Psoas muscle (tissue), 8 donors: Measurements from ENCODE around the gene TSPAN10. TPM values are rescaled to one million over a fixed set of nuclear protein-coding genes. Genes with fewer than 3 reads are reported as not detected.

Source experiments
- ATAC-seq, 4 donors: fragments of 200-7000 bp; cut with Tn5 transposase; one replicate each; pipeline ENCODE4 v1.9.1; 2020; ENCODE audit warnings: moderate library complexity in 3 of 4, mild to moderate bottlenecking in 2 of 4
- DNase-seq, 2 donors: peaks; one replicate each; pipeline ENCODE4 v3.0.0-alpha.2; 2020
- H3K27ac ChIP-seq: fragments of 200-600 bp; one replicate; pipeline ENCODE4 v1.8.0; 2022
- H3K27me3 ChIP-seq, 3 donors: fragments of 200-600 bp in 1 of 3; one replicate each; pipeline versions ENCODE4 v1.6.1 to v1.8.0; 2013 to 2022; ENCODE audit warnings: low read length in 2 of 3, mild to moderate bottlenecking in 2 of 3, moderate library complexity in 1 of 3; ENCODE audit not compliant: insufficient read depth in 3 of 3
- H3K36me3 ChIP-seq, 2 donors: fragments of 200-600 bp in 1 of 2; one replicate each; pipeline versions ENCODE4 v1.6.1 to v1.8.0; 2013 to 2022; ENCODE audit warnings: low read depth in 1 of 2, mild to moderate bottlenecking in 1 of 2, moderate library complexity in 1 of 2; ENCODE audit not compliant: insufficient read depth in 1 of 2
- H3K4me1 ChIP-seq: fragments of 200-600 bp; one replicate; pipeline ENCODE4 v1.8.0; 2022
- H3K4me3 ChIP-seq: fragments of 200-600 bp; one replicate; pipeline ENCODE4 v1.8.0; 2022; ENCODE audit warnings: mild to moderate bottlenecking
- H3K9me3 ChIP-seq: fragments of 200-600 bp; one replicate; pipeline ENCODE4 v1.8.0; 2022
- CTCF ChIP-seq: fragments of 200-600 bp; IDR thresholded peaks from one replicate; pipeline ENCODE4 v1.8.0; 2022; ENCODE audit warnings: antibody characterized with exemption
- WGBS, 3 donors: extraction: QIAGEN DNeasy Blood & Tissue Kit; methylation state at CpG; one replicate each; pipeline versions ENCODE4 v1.1.6 to v1.1.7; 2013; 5-methylcytosine and 5-hydroxymethylcytosine counted together
- intact Hi-C, 2 donors: fragments of 100-400 bp; cut with DNase I; formaldehyde crosslinking; loops; one replicate each; pipeline versions ENCODE4 v1.11.0 to v1.14.2; 2022
- polyA plus RNA-seq, 3 donors: library from polyadenylated mRNA; stranded (reverse); fragments of 200-250 nt; gene quantifications; one replicate each; pipeline ENCODE4 v1.2.3, GENCODE V29; 2013
- total RNA-seq, 4 donors: library from RNA; stranded (reverse); fragmentation: NEBNext Ultra II Directional in 2 of 4; extraction: Animal tissue kit (Norgen Biotek cat#: 25700) in 2 of 4; gene quantifications; one replicate each; pipeline versions ENCODE4 v1.2.1 to v1.2.4, GENCODE V29; 2021 to 2023
- donor health status: healthy with polysubstance abuse.
- donor health status: DM: no; HTN: no; CAD: no; lungs with moderate emphysema.
- donor health status: Bipolar disorder and iron deficiency.
- donor health status: healthy.
- donor health status: DM: yes; HTN: yes; CAD: no.
- donor health status: DM: no; HTN: no; CAD: no.
- donor health status: DM: no; HTN: no; CAD: no.
- donor health status: DM: yes; HTN: yes; CAD: no.

The TSPAN10 gene
- total and polyA plus RNA-seq, 7 donors: 0.09 to 0.67 (median 0.22) TPM; not detected in 2

DNA sequence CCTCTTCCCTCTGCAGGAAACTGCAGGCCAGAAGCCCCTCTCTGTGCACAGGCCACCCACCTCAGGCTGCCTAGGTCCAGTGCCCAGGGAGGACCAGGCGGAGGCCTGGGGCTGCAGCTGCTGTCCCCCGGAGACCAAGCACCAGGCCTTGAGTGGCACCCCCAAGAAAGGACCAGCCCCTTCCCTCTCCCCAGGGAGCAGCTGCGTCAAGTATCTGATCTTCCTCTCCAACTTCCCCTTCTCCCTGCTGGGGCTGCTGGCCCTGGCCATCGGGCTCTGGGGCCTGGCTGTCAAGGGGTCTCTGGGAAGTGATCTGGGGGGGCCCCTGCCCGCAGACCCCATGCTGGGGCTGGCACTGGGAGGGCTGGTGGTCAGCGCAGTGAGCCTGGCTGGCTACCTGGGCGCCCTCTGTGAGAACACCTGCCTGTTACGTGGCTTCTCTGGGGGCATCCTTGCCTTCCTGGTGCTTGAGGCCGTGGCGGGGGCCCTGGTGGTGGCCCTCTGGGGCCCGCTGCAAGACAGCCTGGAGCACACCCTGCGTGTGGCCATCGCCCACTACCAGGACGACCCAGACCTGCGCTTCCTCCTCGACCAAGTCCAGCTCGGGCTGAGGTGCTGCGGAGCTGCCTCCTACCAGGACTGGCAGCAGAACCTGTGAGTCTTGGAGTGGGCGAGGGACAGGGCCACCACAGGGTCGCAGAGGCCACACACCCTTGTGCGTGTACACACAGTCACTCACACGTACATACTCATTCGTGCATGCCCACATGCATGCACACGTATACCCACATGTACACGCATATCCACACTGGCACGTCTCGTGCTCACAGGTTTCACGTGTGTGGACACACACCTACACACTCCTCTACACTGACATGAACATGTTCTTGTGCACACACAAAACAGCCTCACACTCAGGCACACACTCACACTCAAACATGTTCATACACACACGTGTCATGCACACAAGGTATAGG is 8.3 kb downstream of the TSPAN10 start:
- WGBS, 3 donors: 83 to 88% (median 88%) methylated on average over 27 to 29 of the region's 29 CpGs
- Histone ChIP-seq H3K27me3 (peaks cover 0 to 32% (median 16%) of the 10 kb centered on the region in 3 donors), H3K36me3 (no peaks in the 10 kb centered on the region), H3K27ac (no peak overlapping the region), H3K9me3 (no peaks in the 10 kb centered on the region), H3K4me1 (no peaks in the 10 kb centered on the region), H3K4me3 (no peak overlapping the region)
- intact Hi-C loops: no loop called here
- TF ChIP-seq CTCF: no peak
- ATAC-seq (no peak), DNase-seq (no peak)

DNA sequence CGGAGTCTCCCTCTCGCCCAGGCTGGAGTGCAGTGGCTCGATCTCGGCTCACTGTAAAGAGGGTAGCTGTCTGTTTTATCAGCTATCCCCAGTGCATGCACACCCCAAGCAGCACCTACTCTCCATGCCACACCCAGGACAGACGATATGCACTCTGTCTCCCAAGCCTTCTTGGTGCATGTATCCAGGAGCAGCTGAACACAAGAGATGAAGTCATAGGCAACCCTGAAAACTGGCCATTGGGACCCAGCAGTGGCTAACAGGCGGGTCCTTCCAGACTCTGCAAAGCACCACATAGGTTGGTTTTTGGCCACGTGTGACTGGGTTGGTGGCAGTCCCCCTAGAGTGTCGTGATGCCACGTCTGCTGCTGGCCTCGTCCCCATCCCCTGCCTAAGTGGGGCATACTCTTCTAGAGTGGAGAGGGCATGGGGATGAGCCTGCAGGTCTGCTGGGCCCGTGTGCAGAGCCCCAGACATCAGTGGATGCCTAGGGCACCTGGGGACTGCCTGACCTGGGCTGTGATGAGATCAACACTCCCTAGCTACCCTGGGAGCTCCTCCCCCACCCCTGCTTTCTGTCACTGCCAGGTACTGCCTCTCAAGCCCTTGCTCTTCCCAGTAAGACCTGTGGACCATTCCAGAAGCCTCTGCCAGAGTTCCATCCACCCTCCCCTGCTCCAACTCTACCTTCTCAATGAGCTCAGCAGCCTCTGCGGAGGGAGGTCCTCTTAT is 10.0 kb downstream of the TSPAN10 start:
- no peak overlapping the region for H3K4me3 ChIP-seq
- intact Hi-C loops: no loop called here
- DNase-seq (no peak), ATAC-seq (no peak)
- H3K27me3 ChIP-seq: peaks cover 0 to 42% (median 18%) of the 10 kb centered on the region in 3 donors
- no peaks in the 10 kb centered on the region for H3K36me3 ChIP-seq
- H3K9me3 ChIP-seq: no peaks in the 10 kb centered on the region
- no peaks in the 10 kb centered on the region for H3K4me1 ChIP-seq
- no peak overlapping the region for H3K27ac ChIP-seq
- 58 to 64% (median 58%) methylated on average over 12 of the region's 12 CpGs for WGBS, 3 donors
- TF ChIP-seq CTCF: no peak

DNA sequence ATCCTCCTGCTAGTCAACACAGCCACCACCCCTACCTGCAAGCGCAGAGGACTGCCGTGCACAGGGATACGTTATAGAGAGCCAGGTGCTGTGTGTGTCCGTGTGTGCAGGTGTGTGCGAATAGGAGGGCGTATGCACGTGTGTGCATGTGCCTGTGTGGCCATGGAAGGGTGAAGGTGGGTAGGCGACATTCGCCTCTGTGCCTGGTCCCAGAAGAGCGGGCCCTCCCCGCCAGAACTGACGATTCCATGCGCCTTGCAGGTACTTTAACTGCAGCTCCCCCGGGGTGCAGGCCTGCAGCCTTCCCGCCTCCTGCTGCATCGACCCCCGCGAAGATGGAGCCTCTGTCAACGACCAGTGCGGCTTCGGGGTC is 10.6 kb downstream of the TSPAN10 start:
- WGBS, 3 donors: 26 to 30% (median 28%) methylated on average over 21 of the region's 21 CpGs
- H3K27ac ChIP-seq: no peak overlapping the region
- H3K4me1 ChIP-seq: no peaks in the 10 kb centered on the region
- DNase-seq (no peak), ATAC-seq (no peak)
- no peak overlapping the region for H3K4me3 ChIP-seq
- no peak for TF ChIP-seq CTCF
- intact Hi-C loops: no loop called here
- H3K36me3 ChIP-seq: no peaks in the 10 kb centered on the region
- H3K27me3 ChIP-seq: peaks cover 0 to 42% (median 18%) of the 10 kb centered on the region in 3 donors
- no peaks in the 10 kb centered on the region for H3K9me3 ChIP-seq

GRCh38 chr17:81648013-81648706 is 11.2 kb downstream of the TSPAN10 start:
- no peaks in the 10 kb centered on the region for H3K4me1 ChIP-seq
- DNase-seq (no peak), ATAC-seq (no peak)
- 4 to 7% (median 5%) methylated on average over 49 to 78 of the region's 78 CpGs for WGBS, 3 donors
- intact Hi-C loops: no loop called here
- no peaks in the 10 kb centered on the region for H3K36me3 ChIP-seq
- no peak for TF ChIP-seq CTCF
- H3K4me3 ChIP-seq: no peak overlapping the region
- H3K27me3 ChIP-seq: peaks cover 0 to 42% (median 18%) of the 10 kb centered on the region in 3 donors
- H3K9me3 ChIP-seq: no peaks in the 10 kb centered on the region
- H3K27ac ChIP-seq: no peak overlapping the region
